Uterus (tissue), 2 donors: ENCODE measurements around the gene DIRAS3.

Experiments
- POLR2A ChIP-seq, 2 donors: fragments of 450-650 bp; IDR thresholded peaks; one replicate each; pipeline ENCODE4 v1.6.1; 2016; ENCODE audit warnings: antibody characterized with exemption in 2 of 2, mild to moderate bottlenecking in 1 of 2, moderate library complexity in 1 of 2
- TF ChIP-seq, protein P1 (sequence below), 4 experiments: fragments of 200-600 bp in 2 of 4; fragments of 450-650 bp in 2 of 4; sonication (generic) in 2 of 4; IDR thresholded peaks; one replicate each; pipeline ENCODE4 v1.5.1; 2016 to 2019; ENCODE audit warnings: antibody characterized with exemption in 4 of 4, mild to moderate bottlenecking in 2 of 4, moderate library complexity in 1 of 4

DNA sequence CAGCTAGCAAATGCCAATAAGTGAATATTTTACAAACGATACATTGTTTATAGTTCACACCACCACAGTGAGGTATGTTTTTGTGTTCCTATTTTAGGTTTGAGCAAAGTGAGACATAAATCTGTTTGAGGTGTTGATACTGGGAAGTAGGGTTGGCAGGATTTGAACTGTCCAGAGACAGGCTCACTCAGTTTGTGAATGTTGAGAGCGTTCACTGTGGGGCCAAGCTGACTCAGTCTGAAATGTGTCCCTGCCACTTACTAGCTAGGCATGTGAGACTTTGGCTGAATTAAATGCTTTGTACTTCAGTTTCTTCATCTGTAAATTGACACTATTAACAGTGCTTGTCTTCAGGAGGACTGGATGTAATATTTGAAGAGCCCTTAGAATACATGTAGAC lies 35.1 kb downstream of the DIRAS3 start:
- TF ChIP-seq, protein P1, sequence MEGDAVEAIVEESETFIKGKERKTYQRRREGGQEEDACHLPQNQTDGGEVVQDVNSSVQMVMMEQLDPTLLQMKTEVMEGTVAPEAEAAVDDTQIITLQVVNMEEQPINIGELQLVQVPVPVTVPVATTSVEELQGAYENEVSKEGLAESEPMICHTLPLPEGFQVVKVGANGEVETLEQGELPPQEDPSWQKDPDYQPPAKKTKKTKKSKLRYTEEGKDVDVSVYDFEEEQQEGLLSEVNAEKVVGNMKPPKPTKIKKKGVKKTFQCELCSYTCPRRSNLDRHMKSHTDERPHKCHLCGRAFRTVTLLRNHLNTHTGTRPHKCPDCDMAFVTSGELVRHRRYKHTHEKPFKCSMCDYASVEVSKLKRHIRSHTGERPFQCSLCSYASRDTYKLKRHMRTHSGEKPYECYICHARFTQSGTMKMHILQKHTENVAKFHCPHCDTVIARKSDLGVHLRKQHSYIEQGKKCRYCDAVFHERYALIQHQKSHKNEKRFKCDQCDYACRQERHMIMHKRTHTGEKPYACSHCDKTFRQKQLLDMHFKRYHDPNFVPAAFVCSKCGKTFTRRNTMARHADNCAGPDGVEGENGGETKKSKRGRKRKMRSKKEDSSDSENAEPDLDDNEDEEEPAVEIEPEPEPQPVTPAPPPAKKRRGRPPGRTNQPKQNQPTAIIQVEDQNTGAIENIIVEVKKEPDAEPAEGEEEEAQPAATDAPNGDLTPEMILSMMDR (IDR thresholded peaks at IDR 0.05) = no peak
- TF ChIP-seq POLR2A (IDR thresholded peaks at IDR 0.05) = no peak
